HEK293 (cell line): Measurements from ENCODE around the gene PPP1R14B.

Experiments
- BCL6B ChIP-seq: fragments of 450-650 bp; formaldehyde crosslinking; IDR thresholded peaks from 2 replicates; pipeline ENCODE4 v1.5.1; 2017; ENCODE audit warnings: missing biosample characterization, missing genetic modification characterization
- CTCF ChIP-seq: fragments of 450-650 bp; formaldehyde crosslinking; IDR thresholded peaks from 2 replicates; pipeline ENCODE4 v1.5.1; 2016; ENCODE audit warnings: missing biosample characterization, missing genetic modification characterization
- GLIS1 ChIP-seq: fragments of 450-650 bp; formaldehyde crosslinking; IDR thresholded peaks from 2 replicates; pipeline ENCODE4 v1.5.1; 2016; ENCODE audit warnings: missing biosample characterization, missing genetic modification characterization
- IKZF3 ChIP-seq: fragments of 450-650 bp; IDR thresholded peaks from 2 replicates; pipeline ENCODE4 v1.5.0; 2018; ENCODE audit warnings: missing biosample characterization, mild to moderate bottlenecking, missing genetic modification characterization, moderate library complexity
- RBAK ChIP-seq: fragments of 450-650 bp; formaldehyde crosslinking; IDR thresholded peaks from 2 replicates; pipeline ENCODE4 v1.5.1; 2016; ENCODE audit warnings: missing biosample characterization, missing genetic modification characterization
- SCRT1 ChIP-seq: fragments of 450-650 bp; formaldehyde crosslinking; IDR thresholded peaks from 2 replicates; pipeline ENCODE4 v1.5.1; 2016; ENCODE audit warnings: missing biosample characterization, missing genetic modification characterization, borderline replicate concordance
- YY1 ChIP-seq: fragments of 450-650 bp; formaldehyde crosslinking; IDR thresholded peaks from 2 replicates; pipeline ENCODE4 v1.5.1; 2018; ENCODE audit warnings: missing biosample characterization, missing genetic modification characterization
- ZBTB1 ChIP-seq: fragments of 450-650 bp; formaldehyde crosslinking; IDR thresholded peaks from 2 replicates; pipeline ENCODE4 v1.5.1; 2016; ENCODE audit warnings: missing biosample characterization, missing genetic modification characterization
- ZBTB17 ChIP-seq: fragments of 450-650 bp; formaldehyde crosslinking; IDR thresholded peaks from 2 replicates; pipeline ENCODE4 v1.5.1; 2016; ENCODE audit warnings: missing biosample characterization, missing genetic modification characterization
- ZBTB44 ChIP-seq: fragments of 450-650 bp; IDR thresholded peaks from 2 replicates; pipeline ENCODE4 v1.5.1; 2018; ENCODE audit warnings: missing biosample characterization, mild to moderate bottlenecking, missing genetic modification characterization
- ZEB2 ChIP-seq: fragments of 450-650 bp; formaldehyde crosslinking; IDR thresholded peaks from 2 replicates; pipeline ENCODE4 v1.5.1; 2016; ENCODE audit warnings: missing biosample characterization, missing genetic modification characterization
- ZNF140 ChIP-seq: fragments of 450-650 bp; formaldehyde crosslinking; IDR thresholded peaks from 2 replicates; pipeline ENCODE4 v1.5.1; 2016; ENCODE audit warnings: missing biosample characterization, missing genetic modification characterization
- ZNF16 ChIP-seq: fragments of 450-650 bp; formaldehyde crosslinking; IDR thresholded peaks from 2 replicates; pipeline ENCODE4 v1.5.1; 2016; ENCODE audit warnings: low read depth, missing biosample characterization, missing genetic modification characterization
- ZNF2 ChIP-seq: fragments of 450-650 bp; formaldehyde crosslinking; IDR thresholded peaks from 2 replicates; pipeline ENCODE4 v1.5.1; 2016; ENCODE audit warnings: missing biosample characterization, missing genetic modification characterization
- ZNF202 ChIP-seq: fragments of 450-650 bp; formaldehyde crosslinking; IDR thresholded peaks from 2 replicates; pipeline ENCODE4 v1.5.1; 2016; ENCODE audit warnings: missing biosample characterization, missing genetic modification characterization, borderline replicate concordance
- ZNF223 ChIP-seq: fragments of 450-650 bp; formaldehyde crosslinking; IDR thresholded peaks from 2 replicates; pipeline ENCODE4 v1.5.1; 2016; ENCODE audit warnings: missing biosample characterization, missing genetic modification characterization
- ZNF280D ChIP-seq: fragments of 450-650 bp; formaldehyde crosslinking; IDR thresholded peaks from 2 replicates; pipeline ENCODE4 v1.5.1; 2016; ENCODE audit warnings: missing biosample characterization, missing genetic modification characterization
- ZNF311 ChIP-seq: fragments of 450-650 bp; formaldehyde crosslinking; IDR thresholded peaks from 2 replicates; pipeline ENCODE4 v1.5.1; 2017; ENCODE audit warnings: missing biosample characterization, missing genetic modification characterization, borderline replicate concordance
- ZNF398 ChIP-seq: fragments of 450-650 bp; formaldehyde crosslinking; IDR thresholded peaks from 2 replicates; pipeline ENCODE4 v1.5.1; 2017; ENCODE audit warnings: missing biosample characterization, missing genetic modification characterization
- ZNF426 ChIP-seq: fragments of 450-650 bp; formaldehyde crosslinking; IDR thresholded peaks from 2 replicates; pipeline ENCODE4 v1.5.1; 2017; ENCODE audit warnings: missing biosample characterization, missing genetic modification characterization, mild to moderate bottlenecking, inconsistent platforms, moderate library complexity
- ZNF433 ChIP-seq: fragments of 450-650 bp; formaldehyde crosslinking; IDR thresholded peaks from 2 replicates; pipeline ENCODE4 v1.5.1; 2016; ENCODE audit warnings: missing biosample characterization, missing genetic modification characterization, low read depth
- ZNF529 ChIP-seq: fragments of 450-650 bp; formaldehyde crosslinking; IDR thresholded peaks from 2 replicates; pipeline ENCODE4 v1.5.1; 2017; ENCODE audit warnings: missing genetic modification characterization, missing biosample characterization; ENCODE audit not compliant: insufficient replicate concordance
- ZNF558 ChIP-seq: fragments of 450-650 bp; formaldehyde crosslinking; IDR thresholded peaks from 2 replicates; pipeline ENCODE4 v1.5.1; 2016; ENCODE audit warnings: missing biosample characterization, missing genetic modification characterization
- ZNF585B ChIP-seq: fragments of 450-650 bp; formaldehyde crosslinking; IDR thresholded peaks from 2 replicates; pipeline ENCODE4 v1.5.1; 2016; ENCODE audit warnings: missing biosample characterization, missing genetic modification characterization
- ZNF645 ChIP-seq: fragments of 450-650 bp; formaldehyde crosslinking; IDR thresholded peaks from 2 replicates; pipeline ENCODE4; 2016; ENCODE audit warnings: missing biosample characterization, missing genetic modification characterization
- ZNF654 ChIP-seq: fragments of 450-650 bp; formaldehyde crosslinking; IDR thresholded peaks from 2 replicates; pipeline ENCODE4 v1.5.1; 2016; ENCODE audit warnings: low read depth, missing biosample characterization, missing genetic modification characterization
- ZNF747 ChIP-seq: fragments of 450-650 bp; formaldehyde crosslinking; IDR thresholded peaks from 2 replicates; pipeline ENCODE4 v1.5.1; 2016; ENCODE audit warnings: missing biosample characterization, missing genetic modification characterization
- ZNF768 ChIP-seq: fragments of 450-650 bp; formaldehyde crosslinking; IDR thresholded peaks from 2 replicates; pipeline ENCODE4 v1.5.1; 2018; ENCODE audit warnings: missing biosample characterization, mild to moderate bottlenecking, missing genetic modification characterization
- ZNF791 ChIP-seq: fragments of 450-650 bp; formaldehyde crosslinking; IDR thresholded peaks from 2 replicates; pipeline ENCODE4 v1.5.1; 2016; ENCODE audit warnings: missing biosample characterization, missing genetic modification characterization

Gene PPP1R14B

GRCh38 chr11:64246871-64247728, at the start of gene PPP1R14B (continued):
- no peak for TF ChIP-seq ZNF280D (tag by site-specific recombination)
- peak; percentile 40; the same call in 1 of the 2 replicates for TF ChIP-seq ZBTB17
- TF ChIP-seq ZNF2: no peak
- TF ChIP-seq CTCF (tag by site-specific recombination): peak; percentile 50
- no peak for TF ChIP-seq ZNF645 (tag by site-specific recombination)
- TF ChIP-seq BCL6B (tag by site-specific recombination): no peak
- TF ChIP-seq ZNF398 (tag by site-specific recombination): no peak
- TF ChIP-seq RBAK (tag by site-specific recombination): no peak
- TF ChIP-seq ZNF202 (tag by site-specific recombination): no peak
- no peak for TF ChIP-seq ZNF747 (tag by site-specific recombination)
- TF ChIP-seq ZNF529: no peak
- TF ChIP-seq ZNF585B (tag by site-specific recombination): no peak
- TF ChIP-seq ZNF223: no peak
- TF ChIP-seq IKZF3 (tag by site-specific recombination): no peak; the same call in 1 of the 2 replicates
- no peak for TF ChIP-seq ZNF140
- no peak for TF ChIP-seq ZNF426 (tag by site-specific recombination)
- peak; percentile 47; the same call in 1 of the 2 replicates for TF ChIP-seq GLIS1 (tag by site-specific recombination)
- TF ChIP-seq SCRT1 (tag by site-specific recombination): no peak
- TF ChIP-seq YY1 (tag by site-specific recombination): peak; percentile 83
- TF ChIP-seq ZNF654 (tag by site-specific recombination): no peak
- no peak for TF ChIP-seq ZNF433 (tag by site-specific recombination)
- TF ChIP-seq ZNF558: no peak
- no peak for TF ChIP-seq ZBTB44 (tag by site-specific recombination)
- TF ChIP-seq ZNF16 (tag by site-specific recombination): no peak
- TF ChIP-seq ZNF768: no peak
- TF ChIP-seq ZEB2 (tag by site-specific recombination): no peak
- TF ChIP-seq ZBTB1 (tag by site-specific recombination): no peak
- no peak for TF ChIP-seq ZNF311
- TF ChIP-seq ZNF791 (tag by site-specific recombination): no peak
